Measurements from ENCODE around the gene ARMC7. TPM values are rescaled to one million over a fixed set of nuclear protein-coding genes. Genes with fewer than 3 reads are reported as not detected.

Gene ARMC7
- total RNA-seq, 2 experiments from 2014 or later = 5.4 TPM

- H3K4me3 Mint-ChIP-seq = no peak overlapping the region
- intact Hi-C loops (cut with micrococcal nuclease) = no loop called here
- H3K4me1 Mint-ChIP-seq (ENCODE audit: low read depth) = peaks cover 32% of the 10 kb centered on the region
- POLR2A ChIA-PET = no interaction called here
- no peak for ATAC-seq
- CTCF ChIA-PET = interaction anchor here (1.2 kb wide), 1 partner anchor 31 kb away, joined by 4 read pairs; no protein-coding TSS in a partner anchor
- no peak overlapping the region for H3K27ac Mint-ChIP-seq
- no peaks in the 10 kb centered on the region for H3K36me3 Mint-ChIP-seq (ENCODE audit: low read depth)
- no peak for TF ChIP-seq CTCF (IDR thresholded peaks at IDR 0.05)
- DNase-seq = no peak
- peaks cover 3% of the 10 kb centered on the region for H3K27me3 Mint-ChIP-seq
- no peaks in the 10 kb centered on the region for H3K9me3 Mint-ChIP-seq
These were observed 27.1 kb upstream of the ARMC7 start for GRCh38 chr17:75082683-75083082.

GRCh38 chr17:75084039-75084660 is 25.6 kb upstream of the ARMC7 start:
- TF ChIP-seq CTCF (IDR thresholded peaks at IDR 0.05) = no peak
- POLR2A ChIA-PET = interaction anchor here (0.8 kb wide), 2 partner anchors 16 to 35 kb away, joined by 3 read pairs; no protein-coding TSS in a partner anchor
- H3K27ac Mint-ChIP-seq = no peak overlapping the region
- peaks cover 26% of the 10 kb centered on the region for H3K4me1 Mint-ChIP-seq (ENCODE audit: low read depth)
- intact Hi-C loops (cut with micrococcal nuclease) = no loop called here
- no peaks in the 10 kb centered on the region for H3K36me3 Mint-ChIP-seq (ENCODE audit: low read depth)
- ATAC-seq = peak; percentile 10
- CTCF ChIA-PET = interaction anchor here (0.6 to 1.8 kb wide), 5 partner anchors 21 to 122 kb away, joined by 3 to 6 read pairs (median 4); partner anchors contain the start of gene NT5C
- H3K4me3 Mint-ChIP-seq = no peak overlapping the region
- no peaks in the 10 kb centered on the region for H3K9me3 Mint-ChIP-seq
- peak; percentile 29 for DNase-seq
- H3K27me3 Mint-ChIP-seq = no peaks in the 10 kb centered on the region

GRCh38 chr17:75086496-75087181 is 23.1 kb upstream of the ARMC7 start:
- intact Hi-C loops (cut with micrococcal nuclease) = no loop called here
- no peaks in the 10 kb centered on the region for H3K27me3 Mint-ChIP-seq
- no peaks in the 10 kb centered on the region for H3K36me3 Mint-ChIP-seq (ENCODE audit: low read depth)
- ChIA-PET POLR2A (interaction anchor here (1.0 to 1.3 kb wide), 2 partner anchors 8 to 74 kb away, joined by 4 read pairs; partner anchors contain the start of gene MRPL58), CTCF (interaction anchor here (0.8 to 3.0 kb wide), 5 partner anchors 8 to 126 kb away, joined by 3 to 7 read pairs (median 3); no protein-coding TSS in a partner anchor)
- H3K4me3 Mint-ChIP-seq = peak overlapping the region; percentile 22
- ATAC-seq (no peak), DNase-seq (no peak)
- peaks cover 24% of the 10 kb centered on the region for H3K4me1 Mint-ChIP-seq (ENCODE audit: low read depth)
- no peaks in the 10 kb centered on the region for H3K9me3 Mint-ChIP-seq
- no peak overlapping the region for H3K27ac Mint-ChIP-seq
- TF ChIP-seq CTCF (IDR thresholded peaks at IDR 0.05) = no peak

- Mint-ChIP-seq H3K4me1 (ENCODE audit: low read depth) (peaks cover 24% of the 10 kb centered on the region), H3K9me3 (no peaks in the 10 kb centered on the region), H3K27ac (peak overlapping the region; percentile 42), H3K4me3 (peak overlapping the region; percentile 56), H3K36me3 (ENCODE audit: low read depth) (no peaks in the 10 kb centered on the region), H3K27me3 (no peaks in the 10 kb centered on the region)
- DNase-seq = no peak
- no peak for TF ChIP-seq CTCF (IDR thresholded peaks at IDR 0.05)
- intact Hi-C loops (cut with micrococcal nuclease) = no loop called here
- ATAC-seq = no peak
- POLR2A ChIA-PET = interaction anchor here (1.0 to 1.3 kb wide), 4 partner anchors 8 to 173 kb away, joined by 3 to 8 read pairs (median 4); partner anchors contain the start of genes ARMC7 and MRPL58
- CTCF ChIA-PET = interaction anchor here (0.8 to 3.0 kb wide), 7 partner anchors 8 to 126 kb away, joined by 3 to 15 read pairs (median 3); no protein-coding TSS in a partner anchor
These were observed 22.6 kb upstream of the ARMC7 start for GRCh38 chr17:75087182-75087557.

All from activated CD8-positive, alpha-beta T cell treated with anti-CD3 and anti-CD28 coated beads for 36 hours (primary cell).